Measurements from ENCODE around the gene PTPRN2. TPM values are rescaled to one million over a fixed set of nuclear protein-coding genes. Genes with fewer than 3 reads are reported as not detected.

The PTPRN2 gene
- total RNA-seq, 1 experiment from 2014 or later: not detected

DNA sequence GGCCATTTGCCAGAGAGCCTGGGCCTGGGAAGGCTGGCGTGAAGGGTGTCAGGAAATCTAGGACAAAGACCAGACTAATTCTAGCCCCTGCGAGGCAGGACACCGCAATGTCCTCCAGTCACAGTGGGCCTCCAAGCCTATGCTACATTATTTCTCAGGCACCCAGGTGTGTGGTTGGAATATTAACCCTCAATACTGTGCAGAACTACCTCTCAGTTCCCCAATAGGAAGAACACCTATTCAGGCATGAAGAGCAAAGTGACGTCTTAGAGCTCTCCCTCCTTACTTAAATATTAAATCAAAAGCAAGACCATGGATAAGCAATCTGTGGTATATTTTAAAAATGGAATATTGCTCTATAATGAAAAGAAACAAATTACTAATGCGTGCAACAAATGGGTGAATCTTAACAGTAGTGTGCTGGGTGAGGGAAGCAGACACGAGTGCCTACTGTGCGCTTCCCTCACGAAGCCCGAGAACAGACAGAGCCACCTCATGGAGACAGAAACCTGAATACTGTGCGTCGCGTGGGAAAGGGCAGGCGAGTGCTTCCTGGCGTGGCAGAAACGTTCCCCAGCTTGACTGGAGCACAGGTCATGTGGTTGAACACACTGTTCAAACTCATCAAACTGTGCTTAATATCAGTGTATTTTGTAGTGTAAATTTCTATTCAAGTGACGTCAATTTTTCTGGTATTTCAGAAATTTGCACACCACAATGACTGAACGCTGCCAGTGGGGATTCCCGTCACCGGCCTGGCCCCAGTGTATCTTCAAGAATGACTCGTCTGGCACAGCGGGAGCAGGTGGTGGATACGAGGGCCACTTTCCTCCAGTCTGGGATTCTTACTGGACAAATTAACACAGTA is 15.5 kb upstream of the PTPRN2 start:
- DNase-seq: no peak

DNA sequence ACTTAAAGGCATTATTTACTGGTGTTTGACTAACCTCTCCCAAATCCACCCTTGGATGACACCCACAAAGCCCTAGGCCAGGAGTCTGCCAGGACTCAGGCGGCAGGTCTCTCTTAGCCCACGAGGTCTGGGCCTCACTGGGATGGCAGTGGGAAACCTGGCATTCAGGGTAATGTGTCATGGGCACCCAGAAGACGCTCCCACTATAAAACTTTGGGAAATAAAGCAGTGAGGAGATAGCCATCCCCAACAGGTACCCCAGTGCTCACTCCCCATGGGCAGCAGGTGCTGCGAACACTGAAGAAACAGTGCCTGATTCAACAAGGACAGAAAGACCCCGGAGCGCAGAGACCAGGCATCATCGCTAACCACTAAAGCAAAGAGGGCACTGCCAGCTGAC is 14.4 kb upstream of the PTPRN2 start:
- H3K9me2 ChIP-seq (ENCODE audit: insufficient read depth): no peaks in the 10 kb centered on the region
- H2AFZ ChIP-seq: no peak overlapping the region
- intact Hi-C loops (cut with micrococcal nuclease; ENCODE audit: unreplicated experiment): no loop called here
- H3K27me3 ChIP-seq (ENCODE audit: insufficient read depth, low read depth): no peaks in the 10 kb centered on the region
- H4K20me1 ChIP-seq (ENCODE audit: insufficient read depth): no peaks in the 10 kb centered on the region; the same call in 1 of the 2 replicates
- H3K36me3 ChIP-seq (ENCODE audit: low read depth): no peaks in the 10 kb centered on the region
- no peaks in the 10 kb centered on the region for H3K4me1 ChIP-seq (replicated peaks; ENCODE audit: insufficient read depth)
- CTCF ChIA-PET: no interaction called here
- POLR2A ChIA-PET (ENCODE audit: unreplicated experiment): no interaction called here
- no peak for TF ChIP-seq EZH2 (IDR thresholded peaks at IDR 0.05; ENCODE audit: low read depth)
- TF ChIP-seq, protein P1, sequence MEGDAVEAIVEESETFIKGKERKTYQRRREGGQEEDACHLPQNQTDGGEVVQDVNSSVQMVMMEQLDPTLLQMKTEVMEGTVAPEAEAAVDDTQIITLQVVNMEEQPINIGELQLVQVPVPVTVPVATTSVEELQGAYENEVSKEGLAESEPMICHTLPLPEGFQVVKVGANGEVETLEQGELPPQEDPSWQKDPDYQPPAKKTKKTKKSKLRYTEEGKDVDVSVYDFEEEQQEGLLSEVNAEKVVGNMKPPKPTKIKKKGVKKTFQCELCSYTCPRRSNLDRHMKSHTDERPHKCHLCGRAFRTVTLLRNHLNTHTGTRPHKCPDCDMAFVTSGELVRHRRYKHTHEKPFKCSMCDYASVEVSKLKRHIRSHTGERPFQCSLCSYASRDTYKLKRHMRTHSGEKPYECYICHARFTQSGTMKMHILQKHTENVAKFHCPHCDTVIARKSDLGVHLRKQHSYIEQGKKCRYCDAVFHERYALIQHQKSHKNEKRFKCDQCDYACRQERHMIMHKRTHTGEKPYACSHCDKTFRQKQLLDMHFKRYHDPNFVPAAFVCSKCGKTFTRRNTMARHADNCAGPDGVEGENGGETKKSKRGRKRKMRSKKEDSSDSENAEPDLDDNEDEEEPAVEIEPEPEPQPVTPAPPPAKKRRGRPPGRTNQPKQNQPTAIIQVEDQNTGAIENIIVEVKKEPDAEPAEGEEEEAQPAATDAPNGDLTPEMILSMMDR (conservative IDR thresholded peaks at IDR 0.05): no peak
- BruUV-seq (replicated peaks): no TSS peak
- H3K9me3 ChIP-seq (ENCODE audit: insufficient read depth, low read depth): no peaks in the 10 kb centered on the region
- no peaks in the 10 kb centered on the region for H3F3A ChIP-seq (ENCODE audit: insufficient read depth, low read depth)
- H3K4me2 ChIP-seq: no peak overlapping the region
- no peaks in the 10 kb centered on the region for H3K79me2 ChIP-seq (ENCODE audit: low read depth)
- no peak overlapping the region for H3K4me3 ChIP-seq
- DNase-seq: no peak
- H3K27ac ChIP-seq: no peak overlapping the region

More for the DNA sequence above, 15.5 kb upstream of the PTPRN2 start:
- H3F3A ChIP-seq (ENCODE audit: insufficient read depth, low read depth): no peaks in the 10 kb centered on the region
- H3K9me3 ChIP-seq (ENCODE audit: insufficient read depth, low read depth): no peaks in the 10 kb centered on the region
- H3K4me2 ChIP-seq: no peak overlapping the region
- H3K27ac ChIP-seq: no peak overlapping the region
- H3K27me3 ChIP-seq (ENCODE audit: insufficient read depth, low read depth): no peaks in the 10 kb centered on the region
- H4K20me1 ChIP-seq (ENCODE audit: insufficient read depth): no peaks in the 10 kb centered on the region; the same call in 1 of the 2 replicates
- CTCF ChIA-PET: no interaction called here
- POLR2A ChIA-PET (ENCODE audit: unreplicated experiment): no interaction called here
- no peaks in the 10 kb centered on the region for H3K36me3 ChIP-seq (ENCODE audit: low read depth)
- no peaks in the 10 kb centered on the region for H3K4me1 ChIP-seq (replicated peaks; ENCODE audit: insufficient read depth)
- BruUV-seq (replicated peaks): no TSS peak
- TF ChIP-seq EZH2 (IDR thresholded peaks at IDR 0.05; ENCODE audit: low read depth): no peak
- TF ChIP-seq, protein P1 (conservative IDR thresholded peaks at IDR 0.05): no peak
- no peak overlapping the region for H2AFZ ChIP-seq
- no peak overlapping the region for H3K4me3 ChIP-seq
- H3K79me2 ChIP-seq (ENCODE audit: low read depth): no peaks in the 10 kb centered on the region
- intact Hi-C loops (cut with micrococcal nuclease; ENCODE audit: unreplicated experiment): no loop called here
- no peaks in the 10 kb centered on the region for H3K9me2 ChIP-seq (ENCODE audit: insufficient read depth)

DNA sequence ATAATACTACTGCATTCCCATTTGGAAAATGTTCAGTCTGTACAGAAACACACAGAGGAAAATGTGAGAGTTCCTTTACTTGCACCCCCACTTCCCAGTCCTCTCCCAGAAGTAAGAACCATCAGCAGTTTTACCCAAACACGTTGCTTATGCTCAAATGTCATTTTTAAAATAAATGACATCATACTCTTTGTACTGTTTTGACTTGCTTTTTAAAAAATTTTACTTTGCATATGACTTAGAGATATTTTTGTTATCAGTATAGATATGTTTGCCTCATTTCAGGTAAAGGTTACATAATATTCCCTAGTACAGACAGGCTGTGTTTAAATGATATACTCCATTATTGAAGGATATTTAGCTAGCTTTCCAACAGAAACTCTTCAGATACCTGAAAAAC is 13.5 kb upstream of the PTPRN2 start:
- H3K4me1 ChIP-seq (replicated peaks; ENCODE audit: insufficient read depth): no peaks in the 10 kb centered on the region
- intact Hi-C loops (cut with micrococcal nuclease; ENCODE audit: unreplicated experiment): no loop called here
- H3K4me2 ChIP-seq: no peak overlapping the region
- H3K79me2 ChIP-seq (ENCODE audit: low read depth): no peaks in the 10 kb centered on the region
- no peak overlapping the region for H3K4me3 ChIP-seq
- no peak for DNase-seq
- POLR2A ChIA-PET (ENCODE audit: unreplicated experiment): no interaction called here
- TF ChIP-seq, protein P1 (conservative IDR thresholded peaks at IDR 0.05): no peak
- TF ChIP-seq EZH2 (IDR thresholded peaks at IDR 0.05; ENCODE audit: low read depth): no peak
- no peak overlapping the region for H3K27ac ChIP-seq
- CTCF ChIA-PET: no interaction called here
- BruUV-seq (replicated peaks): no TSS peak
- H2AFZ ChIP-seq: no peak overlapping the region
- H3K9me2 ChIP-seq (ENCODE audit: insufficient read depth): no peaks in the 10 kb centered on the region
- H3K9me3 ChIP-seq (ENCODE audit: insufficient read depth, low read depth): no peaks in the 10 kb centered on the region
- no peaks in the 10 kb centered on the region for H3F3A ChIP-seq (ENCODE audit: insufficient read depth, low read depth)
- no peaks in the 10 kb centered on the region for H3K27me3 ChIP-seq (ENCODE audit: insufficient read depth, low read depth)
- H4K20me1 ChIP-seq (ENCODE audit: insufficient read depth): no peaks in the 10 kb centered on the region; the same call in 1 of the 2 replicates
- no peaks in the 10 kb centered on the region for H3K36me3 ChIP-seq (ENCODE audit: low read depth)

Measured in PC-9 (cell line).